BLaER1 treated with 17β-estradiol and CSF1 and Interleukin-3, amounts not matched to agents 10 nM and 100 nM (cell line): ENCODE measurements around the gene NFXL1.

ENCODE experiments used
- H3K27ac ChIP-seq, 11 experiments: shearing (Covaris generic); formaldehyde crosslinking; 2 replicates each; pipeline ENCODE4 v1.8.1; 2022
- H3K27me3 ChIP-seq, 11 experiments: shearing (Covaris generic); formaldehyde crosslinking; 2 replicates each; pipeline ENCODE4 v1.8.1; 2022
- H3K36me3 ChIP-seq, 11 experiments: shearing (Covaris generic); formaldehyde crosslinking; 2 replicates each; pipeline ENCODE4 v1.8.1; 2022
- H3K4me1 ChIP-seq, 10 experiments: shearing (Covaris generic); formaldehyde crosslinking; 2 replicates each; pipeline ENCODE4 v1.8.1; 2022
- H3K4me2 ChIP-seq, 11 experiments: shearing (Covaris generic); formaldehyde crosslinking; 2 replicates each; pipeline ENCODE4 v1.8.1; 2022
- H3K4me3 ChIP-seq, 10 experiments: shearing (Covaris generic); formaldehyde crosslinking; 2 replicates each; pipeline ENCODE4 v1.8.1; 2022
- H3K9ac ChIP-seq, 11 experiments: shearing (Covaris generic); formaldehyde crosslinking; 2 replicates each; pipeline ENCODE4 v1.8.1; 2022
- H3K9me3 ChIP-seq, 11 experiments: shearing (Covaris generic); formaldehyde crosslinking; replicated peaks in 1 of 11; 2 replicates each; pipeline ENCODE4 v1.8.1; 2022
- H4K20me1 ChIP-seq, 11 experiments: shearing (Covaris generic); formaldehyde crosslinking; 2 replicates each; pipeline ENCODE4 v1.8.1; 2022
- Cebpa-rat ChIP-seq, 11 experiments: shearing (Covaris generic); IDR thresholded peaks; 2 replicates each; pipeline ENCODE4 v1.8.1; 2022

The NFXL1 gene

DNA sequence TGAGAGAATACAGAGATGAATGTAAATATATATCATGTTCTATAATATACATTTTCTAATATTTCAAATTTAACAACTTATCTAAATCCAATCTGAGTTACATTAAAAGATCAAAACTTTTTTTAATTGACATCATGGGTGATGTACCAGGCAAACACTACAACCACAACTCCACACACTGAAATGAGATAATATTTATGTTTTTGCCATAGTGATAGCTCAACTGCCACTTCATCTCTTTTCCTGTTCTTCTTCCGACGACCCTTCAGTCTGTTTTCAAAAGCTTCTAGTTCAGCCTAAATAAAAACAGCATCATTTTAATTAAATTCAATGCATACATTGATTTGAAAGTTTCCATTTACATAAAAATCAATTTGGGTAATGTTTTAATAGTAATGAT lies 66.3 kb downstream of the NFXL1 start:
- Histone ChIP-seq H3K4me2 (no peak overlapping the region), H3K4me3 (no peak overlapping the region), H3K36me3 (peaks cover 12 to 69% (median 50%) of the 10 kb centered on the region in 11 experiments; a peak in 21 of 22 replicates), H3K9ac (no peak overlapping the region), H3K4me1 (peaks cover 0 to 11% (median 0%) of the 10 kb centered on the region in 10 experiments; a peak in 4 of 20 replicates), H3K27ac (no peak overlapping the region), H4K20me1 (no peaks in the 10 kb centered on the region), H3K9me3 (no peaks in the 10 kb centered on the region; a peak in 1 of 22 replicates), H3K27me3 (no peaks in the 10 kb centered on the region)
- no peak for TF ChIP-seq Cebpa-rat (IDR thresholded peaks at IDR 0.05)

DNA sequence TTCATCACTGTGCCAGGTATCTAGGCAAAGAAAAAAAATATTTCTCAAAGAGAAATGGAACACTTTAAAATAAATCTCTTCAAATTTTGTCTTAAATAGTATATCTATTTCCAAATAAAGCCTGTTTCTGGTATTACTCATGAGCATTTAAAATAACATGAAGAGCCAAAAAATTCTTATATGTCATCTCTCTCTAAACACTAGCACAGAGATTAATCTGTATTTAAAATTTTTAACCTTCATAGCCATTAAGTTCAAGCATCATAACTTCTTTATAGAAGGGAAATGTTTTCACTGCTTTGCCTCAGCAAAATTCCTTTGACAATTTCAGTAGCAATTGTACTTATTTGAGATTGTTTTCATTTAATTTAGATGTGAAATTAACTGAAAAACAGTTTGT lies 71.4 kb downstream of the NFXL1 start:
- Histone ChIP-seq H3K27ac (no peak overlapping the region), H3K4me1 (peaks cover 0 to 9% (median 0%) of the 10 kb centered on the region in 10 experiments; a peak in 3 of 20 replicates), H3K27me3 (peaks cover 6 to 12% (median 7%) of the 10 kb centered on the region in 11 experiments), H3K36me3 (peaks cover under 1 to 36% (median 21%) of the 10 kb centered on the region in 11 experiments; a peak in 18 of 22 replicates), H3K9ac (no peak overlapping the region), H3K4me2 (no peak overlapping the region), H3K9me3 (no peaks in the 10 kb centered on the region; a peak in 1 of 22 replicates), H4K20me1 (peaks cover 0 to 13% (median 8%) of the 10 kb centered on the region in 11 experiments; a peak in 13 of 22 replicates), H3K4me3 (no peak overlapping the region)
- TF ChIP-seq Cebpa-rat (IDR thresholded peaks at IDR 0.05): no peak

DNA sequence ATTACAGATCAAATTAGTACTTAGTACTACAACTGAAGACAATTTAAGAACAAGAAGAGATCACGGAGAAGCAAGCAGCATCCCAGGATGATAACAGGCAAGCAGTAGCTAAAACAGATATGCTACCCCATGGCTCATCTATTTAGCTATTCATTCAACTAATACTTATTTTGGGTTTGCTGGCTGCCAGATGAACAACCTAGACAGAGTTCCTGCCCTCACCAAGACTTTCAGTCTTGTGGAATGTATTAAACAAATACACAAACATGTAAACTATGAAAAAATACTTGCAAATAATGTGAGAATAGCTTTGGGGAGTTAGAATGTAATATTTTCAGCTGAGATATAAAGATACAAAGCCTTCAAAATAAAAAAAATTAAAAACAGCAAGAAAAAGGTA lies 74.1 kb downstream of the NFXL1 start:
- H3K36me3 ChIP-seq: peaks cover 0 to 25% (median 13%) of the 10 kb centered on the region in 11 experiments; a peak in 15 of 22 replicates
- no peak overlapping the region for H3K27ac ChIP-seq
- H3K4me3 ChIP-seq: no peak overlapping the region
- peaks cover 31 to 39% (median 34%) of the 10 kb centered on the region in 11 experiments for H3K27me3 ChIP-seq
- peaks cover 0 to 29% (median 19%) of the 10 kb centered on the region in 11 experiments; a peak in 16 of 22 replicates for H4K20me1 ChIP-seq
- no peak overlapping the region for H3K9ac ChIP-seq
- no peaks in the 10 kb centered on the region for H3K9me3 ChIP-seq
- TF ChIP-seq Cebpa-rat (IDR thresholded peaks at IDR 0.05): no peak
- peaks cover 23 to 31% (median 26%) of the 10 kb centered on the region in 10 experiments for H3K4me1 ChIP-seq
- no peak overlapping the region for H3K4me2 ChIP-seq

DNA sequence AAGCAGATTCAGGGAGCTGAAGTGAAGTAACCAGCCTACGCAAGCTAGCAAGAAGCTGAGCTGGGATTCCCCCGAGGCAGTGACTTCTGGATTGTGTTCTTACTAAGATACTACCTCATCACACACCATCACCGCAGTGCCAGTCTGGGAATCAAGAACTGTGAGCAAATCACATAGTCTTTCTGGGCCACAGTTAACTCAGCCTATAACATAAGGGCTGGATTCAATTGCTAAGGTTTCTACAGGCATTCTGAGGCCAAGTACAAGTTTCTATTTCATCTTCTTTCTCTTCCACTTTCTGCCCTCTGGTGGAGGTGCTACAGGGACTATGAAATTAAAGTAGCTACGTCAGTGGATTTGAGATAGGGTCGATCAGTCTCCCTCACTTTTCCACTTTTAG lies 75.1 kb downstream of the NFXL1 start:
- Histone ChIP-seq H3K27me3 (peaks cover 31 to 44% (median 38%) of the 10 kb centered on the region in 11 experiments), H3K4me3 (no peak overlapping the region), H3K36me3 (peaks cover 0 to 20% (median 10%) of the 10 kb centered on the region in 11 experiments; a peak in 15 of 22 replicates), H3K9ac (no peak overlapping the region), H3K9me3 (no peaks in the 10 kb centered on the region), H3K4me2 (no peak overlapping the region), H3K4me1 (peaks cover 26 to 30% (median 29%) of the 10 kb centered on the region in 10 experiments), H3K27ac (no peak overlapping the region), H4K20me1 (peaks cover 0 to 29% (median 19%) of the 10 kb centered on the region in 11 experiments; a peak in 16 of 22 replicates)
- TF ChIP-seq Cebpa-rat (IDR thresholded peaks at IDR 0.05): no peak

DNA sequence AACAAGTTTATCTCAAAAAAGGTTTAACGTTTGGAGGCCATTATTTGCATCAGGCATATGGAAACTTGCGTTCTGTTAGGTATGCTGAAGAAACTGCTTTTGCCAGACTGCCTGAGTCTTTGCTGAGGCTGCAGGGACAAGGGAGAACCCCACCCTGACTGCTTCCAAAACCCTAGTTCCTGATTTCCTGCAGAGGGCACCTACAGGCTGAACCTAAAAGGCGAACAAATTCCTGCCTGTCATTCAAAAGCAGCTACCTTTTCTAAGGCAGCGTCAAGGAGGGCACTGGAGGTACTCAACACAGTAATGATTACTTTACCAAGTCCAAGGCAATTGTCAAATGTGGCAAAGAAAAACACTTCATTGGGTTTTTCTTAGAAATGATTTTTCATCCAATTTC lies 75.9 kb downstream of the NFXL1 start:
- no peak for TF ChIP-seq Cebpa-rat (IDR thresholded peaks at IDR 0.05)
- no peak overlapping the region for H3K9ac ChIP-seq
- H3K36me3 ChIP-seq: peaks cover 0 to 12% (median 3%) of the 10 kb centered on the region in 11 experiments; a peak in 11 of 22 replicates
- H3K4me3 ChIP-seq: no peak overlapping the region
- no peak overlapping the region for H3K27ac ChIP-seq
- peaks cover 0 to 29% (median 19%) of the 10 kb centered on the region in 11 experiments; a peak in 16 of 22 replicates for H4K20me1 ChIP-seq
- peaks cover 26 to 30% (median 29%) of the 10 kb centered on the region in 10 experiments for H3K4me1 ChIP-seq
- H3K9me3 ChIP-seq: peaks cover 0 to 6% (median 2%) of the 10 kb centered on the region in 11 experiments; a peak in 13 of 22 replicates
- H3K27me3 ChIP-seq: peaks cover 31 to 44% (median 38%) of the 10 kb centered on the region in 11 experiments
- H3K4me2 ChIP-seq: peak overlapping the region in 1 of 11 experiments; percentile 100; a peak in 1 of 22 replicates

DNA sequence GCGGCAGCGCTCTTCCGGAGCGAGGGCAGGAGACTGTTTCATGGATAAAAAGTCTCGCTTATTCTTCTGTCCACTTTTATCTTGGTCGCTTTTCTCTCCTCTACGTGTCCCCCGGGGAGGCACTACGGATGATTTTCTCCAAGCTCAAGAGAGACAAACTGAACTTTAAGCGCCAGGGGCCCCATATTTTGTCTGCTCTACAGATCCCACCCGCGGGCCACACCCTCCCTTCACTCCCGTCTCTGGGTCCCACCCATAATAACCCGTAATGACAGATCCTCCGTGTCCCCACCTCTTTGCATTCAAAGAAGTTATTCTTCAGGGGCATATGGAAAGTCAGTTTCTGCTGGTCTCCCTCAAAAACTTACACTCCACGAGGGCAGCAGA lies 76.5 kb downstream of the NFXL1 start, which contains the start of gene CORIN:
Gene CORIN, minus strand, starts transcription at position 160 of the 387 bp plus-strand sequence. Its CDS starts 118 bp downstream, at position 42.
- peaks cover 0 to 8% (median 3%) of the 10 kb centered on the region in 11 experiments; a peak in 5 of 22 replicates for H3K36me3 ChIP-seq
- H4K20me1 ChIP-seq: peaks cover 0 to 29% (median 19%) of the 10 kb centered on the region in 11 experiments; a peak in 16 of 22 replicates
- H3K9ac ChIP-seq: peak within 1 kb of the TSS; percentile 11 to 71 (median 58); a peak in 21 of 22 replicates
- H3K9me3 ChIP-seq: peaks cover 4 to 11% (median 7%) of the 10 kb centered on the region in 11 experiments
- TF ChIP-seq Cebpa-rat (IDR thresholded peaks at IDR 0.05): no peak
- H3K4me1 ChIP-seq: peaks cover 26 to 30% (median 29%) of the 10 kb centered on the region in 10 experiments
- H3K27ac ChIP-seq: no peak within 1 kb of the TSS
- peaks cover 31 to 44% (median 38%) of the 10 kb centered on the region in 11 experiments for H3K27me3 ChIP-seq
- H3K4me2 ChIP-seq: peak within 1 kb of the TSS; percentile 93 to 100 (median 99)
- H3K4me3 ChIP-seq: peak within 1 kb of the TSS; percentile 52 to 72 (median 62)

DNA sequence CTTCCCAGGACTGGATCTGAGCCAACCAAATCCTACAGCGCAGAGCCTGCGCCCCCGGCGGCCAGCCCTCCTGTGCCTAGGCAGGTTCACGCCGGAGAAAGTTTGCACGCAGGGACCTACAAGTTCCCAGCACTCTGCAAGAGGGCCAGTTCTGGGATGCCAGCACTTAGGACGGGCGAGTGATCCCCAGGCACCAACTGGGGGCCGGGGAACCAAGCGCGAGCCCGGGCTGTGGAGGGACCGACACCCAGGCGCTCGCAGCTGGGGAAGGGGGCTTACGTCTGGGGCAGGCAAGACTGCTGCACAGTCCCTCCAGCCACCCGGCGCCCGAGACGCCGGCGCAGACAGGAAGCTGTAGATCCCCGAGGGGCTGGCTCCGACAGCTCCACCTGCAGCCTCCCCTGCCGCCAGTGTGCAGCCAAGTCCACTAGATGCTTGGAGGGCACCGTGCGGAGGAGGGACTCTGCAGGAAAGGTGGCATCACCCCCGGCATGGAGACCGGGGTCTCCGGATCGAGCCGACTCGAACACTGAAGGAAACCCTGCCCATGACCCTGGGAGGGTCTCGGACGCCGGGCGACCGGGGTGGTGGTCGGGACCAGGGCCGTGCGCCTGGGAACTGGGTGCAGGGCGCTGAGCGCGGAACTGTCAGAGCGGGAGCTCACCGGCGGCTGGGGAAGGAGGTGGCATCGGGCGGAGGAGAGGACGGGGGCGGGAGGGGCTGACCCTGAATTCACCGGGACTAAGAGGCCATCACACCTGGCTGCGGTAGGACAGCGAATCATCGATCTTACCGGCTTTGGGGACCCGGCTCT lies 77.1 kb downstream of the NFXL1 start:
- Histone ChIP-seq H3K36me3 (peaks cover 0 to 3% (median 0%) of the 10 kb centered on the region in 11 experiments; a peak in 3 of 22 replicates), H3K9ac (peak overlapping the region; percentile 11 to 71 (median 58); a peak in 21 of 22 replicates), H3K4me1 (peaks cover 26 to 30% (median 29%) of the 10 kb centered on the region in 10 experiments), H3K9me3 (peaks cover 10 to 17% (median 13%) of the 10 kb centered on the region in 11 experiments), H3K4me3 (peak overlapping the region; percentile 52 to 72 (median 62)), H4K20me1 (peaks cover 0 to 29% (median 19%) of the 10 kb centered on the region in 11 experiments; a peak in 16 of 22 replicates), H3K27ac (no peak overlapping the region), H3K27me3 (peaks cover 31 to 44% (median 38%) of the 10 kb centered on the region in 11 experiments), H3K4me2 (peak overlapping the region; percentile 93 to 100 (median 99))
- no peak for TF ChIP-seq Cebpa-rat (IDR thresholded peaks at IDR 0.05)

DNA sequence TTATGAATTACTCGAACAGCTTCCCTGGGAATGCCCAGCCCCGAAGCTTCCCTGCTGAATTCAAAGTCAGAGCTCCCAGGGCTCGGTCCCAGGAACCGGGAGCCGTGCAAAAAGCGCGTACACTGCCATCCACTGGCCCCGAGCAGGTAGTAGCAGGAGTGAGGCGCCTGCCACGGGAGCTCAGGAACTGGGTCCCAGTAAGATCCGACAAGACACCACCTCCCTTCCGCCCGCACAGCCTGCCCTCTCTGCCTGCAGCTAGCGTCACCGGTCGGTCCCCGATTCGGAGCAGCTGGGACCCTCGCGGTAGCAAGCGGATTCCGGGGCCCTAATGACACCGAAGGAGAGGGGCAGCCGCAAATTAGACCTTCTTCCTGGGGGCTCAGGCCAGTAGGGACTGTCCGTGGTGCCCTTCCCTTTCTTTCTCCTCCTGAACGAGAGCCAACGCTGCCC lies 77.7 kb downstream of the NFXL1 start:
- H3K9me3 ChIP-seq: peaks cover 10 to 19% (median 15%) of the 10 kb centered on the region in 11 experiments
- peak overlapping the region; percentile 11 to 71 (median 58); a peak in 21 of 22 replicates for H3K9ac ChIP-seq
- peak overlapping the region; percentile 52 to 72 (median 62) for H3K4me3 ChIP-seq
- TF ChIP-seq Cebpa-rat (IDR thresholded peaks at IDR 0.05): no peak
- peaks cover 0 to 29% (median 19%) of the 10 kb centered on the region in 11 experiments; a peak in 16 of 22 replicates for H4K20me1 ChIP-seq
- peaks cover 31 to 44% (median 38%) of the 10 kb centered on the region in 11 experiments for H3K27me3 ChIP-seq
- no peak overlapping the region for H3K27ac ChIP-seq
- peak overlapping the region; percentile 93 to 100 (median 99) for H3K4me2 ChIP-seq
- H3K4me1 ChIP-seq: peaks cover 26 to 30% (median 29%) of the 10 kb centered on the region in 10 experiments
- no peaks in the 10 kb centered on the region for H3K36me3 ChIP-seq
